ENCODE measurements around the gene GNA15. TPM values are rescaled to one million over a fixed set of nuclear protein-coding genes. Genes with fewer than 3 reads are reported as not detected.
"Not testable (repeated sequence)": the region's sequence is repeated elsewhere in the genome, so short reads cannot be mapped to it uniquely, and the experiment has no call there.

GNA15 gene
- total RNA-seq, 2 donors from 2014 or later, result 7.0 to 9.9 TPM

- intact Hi-C loops (cut with DNase I), result loop anchor here in 1 of 2 donors (5.0 kb wide), 1 partner anchor 210 kb away; no protein-coding TSS in a partner anchor
- DNase-seq (ENCODE audit: low spot score), result no peak
Observed at GRCh38 chr19:3162418-3163229, 26.8 kb downstream of the GNA15 start.

- DNase-seq (ENCODE audit: low spot score), result peak; percentile 90
- intact Hi-C loops (cut with DNase I), result loop anchor here in 1 of 2 donors (5.0 kb wide), 1 partner anchor 211 kb away; no protein-coding TSS in a partner anchor
Observed at GRCh38 chr19:3163230-3163886, 27.5 kb downstream of the GNA15 start.

- no peak for DNase-seq (ENCODE audit: low spot score)
- intact Hi-C loops (cut with DNase I), result loop anchor here in 1 of 2 donors (5.0 kb wide), 1 partner anchor 212 kb away; no protein-coding TSS in a partner anchor
Observed at GRCh38 chr19:3163943-3164342, 28.1 kb downstream of the GNA15 start.

GRCh38 chr19:3167533-3168272 lies 31.9 kb downstream of the GNA15 start:
- intact Hi-C loops (cut with DNase I), result no loop called here
- DNase-seq (ENCODE audit: low spot score), result no peak

GRCh38 chr19:3171894-3172672 lies 36.2 kb downstream of the GNA15 start:
- no peak for DNase-seq (ENCODE audit: low spot score)
- intact Hi-C loops (cut with DNase I), result no loop called here

GRCh38 chr19:3172673-3173000 lies 36.8 kb downstream of the GNA15 start:
- DNase-seq (ENCODE audit: low spot score); intact Hi-C loops (cut with DNase I): not testable (repeated sequence)

GRCh38 chr19:3175781-3176714 lies 40.2 kb downstream of the GNA15 start:
- DNase-seq (ENCODE audit: low spot score), result no peak
- intact Hi-C loops (cut with DNase I), result no loop called here

- peak; percentile 77 for DNase-seq (ENCODE audit: low spot score)
- intact Hi-C loops (cut with DNase I), result no loop called here
Observed at GRCh38 chr19:3176715-3177501, 41.1 kb downstream of the GNA15 start.

GRCh38 chr19:3178377-3178972 lies 42.6 kb downstream of the GNA15 start, which contains the start of gene S1PR4:
S1PR4 (plus strand) TSS chr19:3178769; CDS start chr19:3178793, 24 bp downstream.
- intact Hi-C loops (cut with DNase I), result no loop called here
- DNase-seq (ENCODE audit: low spot score), result peak; percentile 81

GRCh38 chr19:3178973-3179738 lies 43.3 kb downstream of the GNA15 start:
- DNase-seq (ENCODE audit: low spot score), result peak; percentile 82
- intact Hi-C loops (cut with DNase I), result no loop called here

GRCh38 chr19:3179739-3180293 lies 44.0 kb downstream of the GNA15 start:
- peak; percentile 77 for DNase-seq (ENCODE audit: low spot score)

GRCh38 chr19:3183721-3184641 lies 48.1 kb downstream of the GNA15 start:
- no peak for DNase-seq (ENCODE audit: low spot score)
- intact Hi-C loops (cut with DNase I), result no loop called here

More at GRCh38 chr19:3179739-3180293, 44.0 kb downstream of the GNA15 start:
- intact Hi-C loops (cut with DNase I), result no loop called here

GRCh38 chr19:3184847-3185460 lies 49.1 kb downstream of the GNA15 start:
- DNase-seq (ENCODE audit: low spot score), result no peak
- intact Hi-C loops (cut with DNase I), result no loop called here

- intact Hi-C loops (cut with DNase I), result no loop called here
Observed at GRCh38 chr19:3185461-3186159, 49.8 kb downstream of the GNA15 start, which contains the start of gene NCLN. NCLN (plus strand) TSS chr19:3185930; CDS start chr19:3186031, 101 bp downstream.

More at GRCh38 chr19:3185461-3186159, 49.8 kb downstream of the GNA15 start, which contains the start of gene NCLN:
- peak; percentile 99 for DNase-seq (ENCODE audit: low spot score)

Data from posterior vena cava (tissue), 2 donors.